RPMI8226 (cell line): ENCODE results near the gene PCNX3.

Source experiments
- DNase-seq: peaks from one replicate; pipeline ENCODE4 v3.0.0-alpha.2; 2015

Gene PCNX3

DNA sequence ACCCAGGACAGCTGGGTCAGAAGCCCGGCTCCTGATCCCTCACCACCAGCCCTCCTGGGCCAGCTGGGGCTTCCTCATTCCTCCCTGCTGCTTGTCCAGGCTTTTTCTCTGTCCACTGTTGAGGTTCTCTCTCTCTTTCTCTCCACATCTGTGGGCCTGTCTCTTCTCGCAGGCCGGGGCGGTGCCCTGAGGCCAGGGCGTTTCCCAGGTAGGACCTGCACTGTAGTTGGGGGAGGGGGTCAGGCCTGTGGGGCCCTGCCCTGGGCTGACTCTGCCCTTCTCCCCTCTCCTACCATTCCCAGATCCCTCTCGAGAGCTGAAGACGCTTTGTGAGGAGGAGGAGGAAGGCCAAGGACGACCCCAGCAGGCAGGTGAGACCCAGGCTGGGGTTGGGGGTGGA is 34.8 kb upstream of the PCNX3 start:
- DNase-seq: no peak

DNA sequence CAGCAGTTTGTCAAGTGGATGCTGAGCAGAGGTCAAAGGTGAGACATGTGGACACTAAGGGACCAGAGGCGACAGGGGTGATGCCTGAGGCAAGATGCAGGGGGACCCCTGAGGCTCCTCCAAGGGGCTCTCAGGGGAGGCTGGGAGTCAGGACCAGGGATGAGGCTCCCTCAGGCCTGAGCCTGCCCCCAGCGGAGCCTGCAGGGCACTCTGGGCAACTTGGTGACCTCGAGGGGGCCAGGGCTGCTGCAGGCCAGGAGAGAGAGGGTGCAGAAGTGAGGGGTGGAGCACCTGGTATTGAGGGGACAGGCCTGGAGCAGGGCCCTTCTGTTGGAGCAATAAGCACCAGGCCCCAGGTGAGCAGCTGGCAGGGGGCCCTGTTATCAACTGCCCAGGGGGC is 33.6 kb upstream of the PCNX3 start:
- no peak for DNase-seq

DNA sequence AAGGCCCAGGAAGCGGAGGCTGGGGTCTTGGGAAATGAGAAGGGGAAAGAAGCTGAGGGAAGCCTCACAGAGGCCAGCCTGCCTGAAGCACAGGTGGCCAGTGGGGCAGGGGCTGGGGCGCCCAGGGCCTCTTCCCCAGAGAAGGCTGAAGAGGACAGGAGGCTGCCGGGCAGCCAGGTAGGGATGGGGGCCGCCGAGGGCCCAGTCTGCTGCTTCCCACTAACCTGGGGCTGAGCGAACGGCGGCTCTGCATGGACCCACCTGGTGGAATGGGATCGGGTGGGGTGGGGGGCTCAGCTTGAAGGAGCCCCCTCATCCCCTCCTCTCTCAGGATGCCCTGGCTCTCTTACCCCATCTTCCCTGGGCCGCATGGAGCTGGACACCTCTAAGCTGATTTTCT is 32.0 kb upstream of the PCNX3 start:
- no peak for DNase-seq

DNA sequence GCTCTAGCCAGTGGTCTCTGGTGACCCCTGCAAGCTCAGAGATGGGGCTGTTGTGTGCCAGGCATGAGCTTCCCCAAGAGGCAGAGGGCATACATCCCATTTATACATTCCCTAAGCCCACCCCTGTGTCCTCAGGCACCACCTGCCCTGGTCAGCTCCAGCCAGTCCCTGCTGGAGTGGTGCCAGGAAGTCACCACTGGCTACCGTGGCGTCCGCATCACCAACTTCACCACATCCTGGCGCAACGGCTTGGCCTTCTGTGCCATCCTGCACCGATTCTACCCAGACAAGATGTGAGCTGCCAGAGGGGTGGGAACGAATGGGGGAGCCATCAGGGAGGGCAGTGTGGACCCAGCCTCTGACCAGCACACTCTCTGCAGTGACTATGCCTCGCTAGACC is 31.5 kb upstream of the PCNX3 start:
- DNase-seq: no peak

DNA sequence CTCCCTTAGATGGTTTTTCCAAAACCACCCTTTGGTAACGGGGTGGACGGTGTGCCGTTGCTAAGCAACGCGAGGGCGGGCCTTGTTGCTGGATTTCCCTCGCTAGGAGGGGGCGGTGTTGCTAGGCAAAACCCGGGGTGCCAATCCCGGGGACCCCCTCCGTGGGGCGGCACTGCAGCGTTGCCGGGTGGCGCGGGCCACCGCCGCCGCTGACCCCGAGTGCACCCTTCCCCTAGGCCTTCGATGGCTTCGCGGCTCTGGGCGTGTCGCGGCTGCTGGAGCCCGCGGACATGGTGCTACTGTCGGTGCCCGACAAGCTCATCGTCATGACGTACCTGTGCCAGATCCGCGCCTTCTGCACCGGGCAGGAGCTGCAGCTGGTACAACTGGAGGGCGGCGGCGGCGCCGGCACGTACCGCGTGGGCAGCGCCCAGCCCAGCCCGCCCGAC is 30.8 kb upstream of the PCNX3 start:
- DNase-seq: no peak

DNA sequence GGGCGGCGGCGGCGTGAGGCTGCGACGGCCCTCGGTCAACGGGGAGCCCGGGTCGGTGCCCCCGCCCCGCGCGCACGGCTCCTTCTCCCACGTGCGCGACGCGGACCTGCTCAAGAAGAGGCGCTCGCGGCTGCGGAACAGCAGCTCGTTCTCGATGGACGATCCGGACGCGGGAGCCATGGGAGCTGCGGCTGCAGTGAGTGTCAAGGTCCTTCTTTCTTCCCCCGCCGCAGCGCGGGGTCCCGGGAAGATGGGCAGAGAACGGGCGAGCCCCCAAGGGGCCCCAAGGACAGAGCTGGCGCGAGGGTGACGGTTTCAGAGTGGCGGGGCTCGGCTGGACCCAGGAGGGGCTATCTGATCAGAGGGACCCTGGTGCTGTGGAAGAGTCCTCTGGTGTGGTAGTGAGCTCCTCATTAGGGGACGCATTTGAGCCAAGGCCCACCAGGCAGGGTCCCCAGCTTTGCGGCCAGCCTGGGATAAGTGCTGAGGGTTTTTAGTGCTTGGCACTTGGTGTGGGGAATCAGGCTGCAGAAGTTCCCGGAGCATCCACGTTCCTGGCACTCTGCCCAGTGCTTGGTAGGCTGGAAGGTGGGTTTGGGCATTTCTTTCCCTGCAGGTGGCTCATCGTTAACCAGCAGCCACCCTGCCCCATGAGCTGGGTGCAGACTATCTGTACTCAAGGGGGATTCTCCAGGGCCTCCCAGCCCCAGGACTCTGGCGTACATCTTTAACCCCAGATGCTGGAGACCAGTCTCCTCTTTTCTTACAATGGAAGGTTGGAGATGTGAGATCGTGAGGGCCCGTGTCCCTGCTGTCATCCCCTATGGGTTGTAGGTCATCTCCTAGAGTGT is 30.0 kb upstream of the PCNX3 start:
- DNase-seq: no peak

DNA sequence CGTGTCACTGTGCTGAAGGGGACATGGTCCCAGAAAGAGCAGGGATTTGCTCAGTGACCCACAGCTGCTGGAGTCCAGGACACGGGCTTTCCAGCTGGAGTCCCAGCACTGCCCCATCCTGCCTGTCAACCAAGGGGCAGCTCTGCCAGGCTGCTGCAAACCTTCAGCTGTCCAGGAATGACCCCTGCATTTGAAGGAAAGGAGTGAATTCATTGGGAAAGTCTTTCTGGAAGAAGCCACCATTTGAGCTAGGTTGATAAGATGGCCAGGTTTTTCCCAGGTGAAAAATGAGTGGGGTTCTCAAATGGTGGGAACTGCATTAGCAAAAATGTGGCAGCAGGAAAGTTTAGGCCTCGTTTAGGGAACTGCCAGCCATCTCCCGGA is 29.3 kb upstream of the PCNX3 start:
- no peak for DNase-seq

DNA sequence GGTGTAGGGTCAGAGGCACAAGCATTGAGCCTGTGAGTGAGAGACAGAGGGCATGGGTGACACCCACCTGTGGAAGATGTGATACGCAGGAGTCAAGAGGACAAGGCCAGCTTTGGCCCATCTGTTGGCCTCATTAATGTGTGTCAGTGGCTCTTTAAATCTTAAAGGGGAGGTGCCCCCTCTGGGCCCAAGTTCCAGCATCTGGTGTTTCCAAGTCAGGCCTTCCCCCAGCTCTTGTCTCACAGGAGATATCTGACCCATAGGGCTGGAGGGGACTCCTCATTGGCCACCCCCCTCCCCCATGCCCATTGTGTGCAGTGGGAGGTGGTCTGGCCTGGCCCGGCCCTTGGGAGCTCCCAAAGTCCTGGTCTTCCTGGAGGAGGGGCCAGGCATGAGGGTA is 28.9 kb upstream of the PCNX3 start:
- peak; percentile 71 for DNase-seq

DNA sequence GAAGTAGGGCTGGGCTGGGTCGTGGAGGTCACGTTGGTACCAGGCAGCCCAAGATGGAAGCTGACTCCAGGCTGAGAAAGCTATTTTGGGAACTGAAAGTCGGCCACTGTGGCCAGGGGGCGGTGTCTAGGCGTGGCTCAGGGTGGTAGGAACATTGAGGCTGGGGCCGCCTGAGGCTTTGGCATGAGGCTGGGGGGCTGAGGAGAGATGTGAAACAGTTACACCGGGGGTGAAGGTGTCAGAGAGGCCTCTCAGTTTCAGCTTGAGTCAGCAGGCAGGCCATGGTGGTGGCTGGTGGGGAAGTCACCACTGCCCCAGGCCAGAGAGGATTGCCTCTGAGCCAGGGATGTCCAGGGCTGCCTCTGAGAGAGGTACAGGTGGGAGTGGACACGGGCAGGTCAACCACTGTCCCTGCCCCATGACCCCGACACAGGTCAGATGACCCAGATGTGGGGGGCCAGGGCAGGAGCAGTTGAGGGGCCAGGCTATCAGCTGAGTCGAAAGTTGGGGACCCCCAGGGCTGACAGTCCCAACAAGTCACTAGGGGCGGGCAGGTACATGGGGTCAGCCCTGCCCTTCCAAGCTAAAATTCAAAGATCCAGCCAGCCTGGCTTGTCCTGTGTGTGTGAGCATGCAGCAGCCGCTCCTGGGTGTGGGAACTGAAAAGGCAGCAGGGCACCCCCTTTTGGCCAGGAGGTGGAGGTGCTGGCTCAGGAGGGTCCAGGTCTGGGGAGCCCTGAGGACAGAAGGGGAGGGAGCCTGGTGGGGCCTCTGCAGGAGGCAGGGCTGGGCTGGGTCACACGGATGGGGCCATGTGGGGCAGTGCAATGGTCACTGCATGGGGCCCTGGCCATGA is 27.1 kb upstream of the PCNX3 start:
- DNase-seq: peak; percentile 97

DNA sequence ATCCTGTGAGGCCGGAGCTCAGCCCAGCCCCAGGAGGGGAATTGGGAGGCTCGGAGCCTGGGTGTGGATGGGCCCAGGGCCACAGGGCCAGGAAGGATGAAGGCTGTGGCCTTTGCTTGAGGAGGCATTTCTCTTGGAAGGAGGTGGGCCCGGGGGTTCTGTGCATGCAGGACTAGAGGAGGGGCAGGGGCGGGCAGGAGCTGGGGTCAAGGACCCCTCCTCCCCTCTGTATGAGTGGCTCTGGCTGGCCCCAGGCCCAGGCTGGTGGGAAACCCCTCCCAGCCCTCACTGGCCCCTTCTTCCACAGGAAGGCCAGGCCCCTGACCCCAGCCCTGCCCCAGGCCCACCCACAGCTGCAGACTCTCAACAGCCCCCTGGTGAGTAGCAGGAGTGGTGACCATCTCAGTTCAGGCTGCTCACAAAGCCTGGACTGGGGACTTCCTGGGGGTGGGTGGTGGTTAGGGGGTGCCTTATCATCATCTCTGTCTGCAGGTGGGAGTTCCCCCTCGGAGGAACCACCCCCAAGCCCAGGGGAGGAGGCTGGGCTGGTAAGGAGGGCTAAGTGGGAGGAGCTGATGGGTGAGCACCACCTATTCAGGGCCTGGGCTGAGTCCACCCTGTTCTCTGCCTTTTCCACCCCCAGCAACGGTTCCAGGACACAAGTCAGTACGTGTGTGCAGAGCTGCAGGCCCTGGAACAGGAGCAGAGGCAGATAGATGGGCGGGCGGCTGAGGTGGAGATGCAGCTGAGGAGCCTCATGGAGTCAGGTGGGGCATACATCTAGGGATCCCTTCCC is 25.9 kb upstream of the PCNX3 start:
- peak; percentile 80 for DNase-seq

DNA sequence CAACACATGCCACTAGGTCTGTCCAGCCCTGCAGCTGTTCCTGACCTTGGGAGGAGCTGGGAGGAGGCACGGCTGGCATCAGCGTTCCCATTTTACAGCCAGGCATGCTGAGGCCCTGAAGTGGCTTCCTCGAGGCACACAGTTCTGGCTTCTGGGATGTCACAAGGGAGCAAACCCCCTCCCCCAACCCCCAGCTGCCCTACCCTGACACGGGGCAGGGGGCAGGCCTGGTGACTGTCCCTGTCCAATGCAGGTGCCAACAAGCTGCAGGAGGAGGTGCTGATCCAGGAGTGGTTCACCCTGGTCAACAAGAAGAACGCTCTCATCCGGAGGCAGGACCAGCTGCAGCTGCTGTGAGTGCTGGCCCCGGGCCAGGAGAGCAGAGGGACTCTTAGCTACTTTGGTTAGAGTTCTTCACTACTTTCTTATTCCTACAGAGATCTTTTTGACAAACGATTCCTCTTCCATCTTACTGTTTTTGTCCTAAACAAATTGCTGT is 25.3 kb upstream of the PCNX3 start:
- peak; percentile 99 for DNase-seq

DNA sequence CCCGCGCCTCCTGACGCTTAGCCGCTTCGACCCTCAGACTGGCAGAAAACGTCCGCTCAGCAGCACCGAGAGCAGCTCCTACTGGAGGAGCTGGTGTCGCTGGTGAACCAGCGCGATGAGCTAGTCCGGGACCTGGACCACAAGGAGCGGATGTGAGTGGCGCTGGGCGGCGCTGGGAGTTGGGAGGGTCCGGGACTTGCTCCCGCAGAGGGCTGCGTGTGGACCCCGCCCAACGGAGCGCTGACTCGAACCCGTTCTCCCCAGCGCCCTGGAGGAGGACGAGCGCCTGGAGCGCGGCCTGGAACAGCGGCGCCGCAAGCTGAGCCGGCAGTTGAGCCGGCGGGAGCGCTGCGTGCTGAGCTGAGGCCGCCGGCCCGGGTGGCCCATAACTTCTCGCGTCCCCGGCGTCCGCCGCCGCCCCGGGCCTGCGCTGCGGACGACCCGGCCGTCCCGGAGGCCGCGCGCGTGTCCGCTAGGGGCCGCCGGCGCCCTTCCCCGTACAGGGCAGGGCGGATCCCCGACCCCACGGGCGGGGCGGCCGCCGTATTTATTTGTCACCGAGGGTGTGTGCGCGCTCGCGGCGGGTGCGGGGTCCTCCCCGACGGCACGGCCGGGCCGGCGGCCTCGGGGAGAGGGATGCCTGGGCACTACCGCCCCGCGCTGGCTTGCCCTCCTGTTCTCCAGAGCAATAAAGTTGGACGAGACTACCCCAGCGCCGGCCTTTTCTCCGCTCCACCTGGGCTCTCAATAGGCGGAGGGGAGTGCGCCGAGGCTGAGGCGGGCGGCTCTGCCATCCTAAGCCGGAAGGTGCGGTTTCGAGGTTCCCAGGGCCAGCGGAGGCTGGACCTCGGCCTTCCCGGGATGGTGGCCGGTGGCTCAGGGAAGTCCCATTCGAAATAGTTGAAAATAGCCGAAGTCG is 23.4 kb upstream of the PCNX3 start:
- DNase-seq: no peak

DNA sequence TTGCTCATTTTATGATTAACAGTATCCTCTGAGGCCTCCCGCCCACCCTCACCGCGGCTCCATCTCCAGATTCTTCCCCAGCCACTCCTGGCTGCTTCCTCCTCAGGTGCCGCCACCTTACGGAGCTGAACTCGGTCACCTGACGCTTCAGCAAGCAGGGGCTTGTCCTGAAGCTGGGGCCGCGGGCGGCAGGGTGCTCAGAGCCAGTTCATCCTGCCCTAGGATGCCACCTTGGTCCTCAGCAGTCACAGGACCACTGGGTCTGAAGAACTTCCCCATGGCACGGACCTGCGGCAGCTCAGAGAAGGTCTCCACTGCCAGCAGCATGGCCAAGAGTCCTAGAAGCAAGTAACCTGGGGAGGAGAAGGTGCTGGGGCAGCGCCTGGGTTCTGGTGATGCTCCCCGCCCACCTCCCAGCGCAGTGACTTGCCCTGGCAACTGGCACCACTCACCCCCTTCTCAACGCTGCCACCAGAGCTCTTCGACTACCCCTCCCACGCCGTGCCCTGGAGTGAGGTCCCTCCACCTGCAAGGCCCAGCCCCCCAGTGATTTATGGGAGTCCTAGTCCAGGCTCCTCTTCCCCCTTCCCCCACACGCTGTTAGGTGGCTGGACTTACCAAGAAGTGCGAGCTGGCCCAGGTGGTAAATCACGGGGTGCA is 22.6 kb upstream of the PCNX3 start:
- DNase-seq: no peak

DNA sequence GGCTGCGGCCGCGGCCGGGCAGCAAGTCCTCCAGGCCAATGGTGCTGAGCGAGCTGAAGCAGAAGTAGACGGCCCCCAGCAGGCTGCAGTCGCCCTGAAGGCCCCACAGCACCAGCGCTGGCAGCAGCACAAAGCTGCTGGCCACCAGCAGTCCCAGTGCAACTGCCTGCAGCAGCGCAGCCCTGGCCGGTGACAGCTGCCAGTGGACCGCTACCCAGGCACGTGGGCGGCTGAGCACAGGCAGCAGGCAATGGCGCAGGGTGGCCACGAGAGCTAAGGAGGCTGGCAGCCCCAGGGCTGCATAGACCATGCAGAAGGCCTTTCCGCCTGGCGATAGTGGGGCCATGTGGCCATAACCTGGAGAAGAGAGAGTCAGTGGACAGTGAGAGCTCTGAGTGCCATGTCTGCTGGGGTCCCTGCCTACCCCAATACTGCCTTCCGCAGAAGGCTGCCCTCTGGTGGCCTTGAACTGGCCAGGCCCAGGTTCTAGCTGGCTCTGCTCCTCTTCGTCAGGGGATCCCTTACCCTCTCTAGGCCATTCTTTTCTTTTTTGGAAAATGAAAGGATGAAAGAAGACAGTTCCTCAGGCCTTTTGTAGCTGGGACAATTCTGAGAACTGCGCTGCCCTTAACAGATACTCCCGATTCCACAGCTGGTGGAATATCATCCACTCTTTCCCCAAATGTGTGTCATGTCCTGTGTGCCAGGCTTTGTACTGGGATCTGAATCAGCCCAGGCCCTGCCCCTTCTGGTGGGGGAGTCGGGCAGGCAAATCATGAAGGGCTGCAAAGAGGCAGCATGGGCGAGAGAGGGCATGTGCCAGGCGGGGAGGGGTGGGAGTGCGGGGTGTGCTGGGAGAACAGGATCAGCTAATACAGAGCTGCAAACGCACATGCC is 21.8 kb upstream of the PCNX3 start:
- DNase-seq: peak; percentile 54

DNA sequence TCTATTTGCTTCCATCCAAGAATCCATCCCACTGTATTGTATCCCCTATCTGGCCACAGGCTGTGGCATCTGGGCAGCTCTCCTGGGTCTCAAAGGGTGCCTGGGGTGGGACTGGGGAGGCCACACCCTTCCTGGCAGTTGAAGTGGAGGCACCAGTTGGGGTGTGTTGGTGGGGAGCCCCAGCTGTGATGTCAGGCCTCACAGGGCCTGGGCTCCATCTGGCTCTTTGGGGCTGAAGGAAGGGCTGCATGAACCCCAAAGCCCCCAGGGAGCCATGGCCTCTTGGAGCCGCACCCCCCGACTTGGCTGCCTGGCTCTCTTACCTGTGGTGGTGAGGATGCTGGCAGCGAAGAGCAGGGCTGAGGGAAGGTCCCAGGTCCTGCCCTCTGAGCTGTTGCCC is 20.4 kb upstream of the PCNX3 start:
- DNase-seq: no peak

DNA sequence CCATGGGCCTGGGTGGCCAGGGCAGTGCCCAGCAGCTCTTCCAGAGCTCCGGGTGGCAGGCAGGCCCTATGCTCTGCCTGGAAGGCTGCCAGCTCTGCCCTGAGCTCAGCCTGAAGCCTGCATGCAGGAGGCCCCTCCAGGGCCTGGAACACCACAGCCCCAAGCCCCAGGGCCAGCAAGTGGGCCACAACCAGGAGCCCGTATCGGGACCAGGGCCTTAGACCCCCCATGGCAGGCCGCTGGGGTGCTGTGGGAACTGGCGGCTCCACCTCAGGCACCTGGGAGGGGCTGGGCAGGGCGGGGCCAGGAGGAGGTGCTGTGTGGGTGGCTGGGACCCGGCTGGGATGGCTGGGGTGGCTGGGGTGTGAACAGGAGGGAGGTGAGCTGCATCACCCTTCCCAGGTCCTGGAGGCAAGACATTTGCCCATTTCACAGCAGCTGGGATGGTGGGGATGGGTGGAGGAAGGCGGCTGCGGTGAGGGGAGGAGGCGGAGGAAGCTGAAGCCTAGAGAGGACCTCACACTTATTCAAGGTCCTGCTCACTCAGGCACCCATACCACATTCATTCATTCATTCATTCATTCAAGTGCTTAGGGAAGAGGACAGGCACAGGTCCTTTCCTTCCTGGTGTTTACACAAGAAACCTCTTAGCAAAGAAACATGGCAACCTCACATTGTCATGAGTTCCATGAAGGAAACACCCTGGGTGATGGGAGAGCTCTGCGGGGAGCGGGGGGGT is 19.9 kb upstream of the PCNX3 start, which contains the start of gene KCNK7:
TSS of gene KCNK7 (minus strand) at position 258 of the 739 bp plus-strand sequence. CDS start at position 230, 28 bp downstream.
- peak; percentile 56 for DNase-seq

DNA sequence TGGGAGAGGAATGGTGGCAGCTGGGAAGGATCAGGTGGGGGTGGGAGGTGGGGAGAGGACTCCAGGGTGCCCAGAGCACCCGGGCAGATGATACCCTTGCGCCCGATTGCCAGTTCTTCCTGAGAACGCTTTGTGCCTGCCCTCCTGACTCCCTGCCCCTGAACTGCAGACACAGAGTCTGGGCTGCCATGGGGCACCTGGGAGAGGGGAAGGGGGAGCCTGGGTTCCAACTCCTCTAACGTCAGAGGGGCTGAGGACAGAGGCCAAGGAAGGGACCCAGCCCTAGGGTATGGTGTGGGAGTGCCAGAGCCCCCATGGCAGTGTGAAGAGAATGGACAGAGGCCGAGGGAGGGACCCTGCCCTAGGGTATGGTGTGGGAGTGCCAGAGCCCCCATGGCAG is 19.1 kb upstream of the PCNX3 start:
- DNase-seq: no peak

DNA sequence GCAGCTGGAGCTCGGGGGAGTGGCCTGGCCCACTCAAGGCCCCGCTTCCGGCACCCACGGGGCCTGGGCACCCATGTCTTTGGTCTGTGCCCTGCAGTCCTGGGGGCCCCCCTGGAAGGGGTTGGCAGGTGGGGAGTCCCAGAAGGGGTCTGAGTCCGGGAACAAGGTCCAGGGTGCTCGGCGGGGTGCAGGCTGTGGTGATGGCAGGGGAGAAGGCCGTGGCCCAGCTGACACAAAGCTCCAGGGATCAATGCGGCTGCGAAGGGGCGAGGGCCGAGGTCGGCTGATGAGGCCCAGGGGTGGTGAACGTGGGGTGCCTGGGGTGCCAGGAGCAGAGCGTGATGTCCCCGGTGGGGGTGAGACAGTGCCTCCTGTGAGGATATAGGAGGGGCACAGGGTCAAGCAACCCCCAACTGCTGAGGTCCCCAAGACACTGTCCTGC is 17.3 kb upstream of the PCNX3 start:
- DNase-seq: no peak

DNA sequence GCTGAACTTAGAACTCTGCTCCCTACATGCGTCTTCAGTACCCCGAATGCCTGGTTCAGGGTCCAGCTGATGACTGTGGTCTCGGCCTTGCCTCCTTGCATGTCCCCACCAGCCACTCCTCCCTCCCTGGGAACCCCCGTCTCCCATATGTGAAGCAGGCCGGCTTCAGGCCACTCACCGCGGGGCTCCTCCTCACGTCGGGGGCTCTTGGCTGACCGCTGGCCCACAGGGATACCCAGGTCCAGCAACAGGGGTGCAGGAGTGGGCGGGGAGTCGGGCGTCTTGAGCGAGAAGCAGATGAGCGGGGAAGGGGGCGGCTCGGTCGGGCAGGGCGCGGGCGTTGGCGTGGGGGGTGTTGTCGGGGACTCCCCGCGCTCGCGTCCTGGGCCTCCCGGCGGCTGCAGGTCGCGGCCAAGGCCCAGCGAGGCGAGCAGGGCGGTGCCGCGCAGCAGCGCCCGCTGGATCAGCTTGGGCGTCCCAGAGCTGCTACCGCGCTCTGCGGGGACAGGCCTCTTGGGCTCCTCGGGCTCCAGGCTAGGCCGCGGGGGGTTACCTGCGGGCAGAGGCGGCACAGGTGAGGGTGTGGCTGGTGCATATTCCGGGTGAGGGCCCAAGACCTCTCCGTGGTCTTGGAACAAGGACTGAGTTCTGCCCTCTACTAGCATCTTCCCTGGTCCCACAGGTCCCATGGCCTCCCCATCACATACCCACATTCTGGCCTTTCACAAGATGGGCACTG is 16.2 kb upstream of the PCNX3 start:
- DNase-seq: no peak
